ENCODE measurements around the gene EPC1. TPM values are rescaled to one million over a fixed set of nuclear protein-coding genes. Genes with fewer than 3 reads are reported as not detected.
"Not testable (repeated sequence)": the region's sequence is repeated elsewhere in the genome, so short reads cannot be mapped to it uniquely, and the experiment has no call there.

Gene EPC1
- total and polyA plus RNA-seq, 12 donors: 8.4 to 25.4 (median 19.0) TPM

GRCh38 chr10:32259551-32259950 is 87.4 kb downstream of the EPC1 start:
- Histone ChIP-seq H3K27me3 (no peaks in the 10 kb centered on the region), H3K27ac (no peak overlapping the region), H3K36me3 (no peaks in the 10 kb centered on the region), H3K4me3 (no peak overlapping the region), H3K9me3 (no peaks in the 10 kb centered on the region), H3K4me1 (peaks cover 0 to 8% (median 0%) of the 10 kb centered on the region in 9 donors)
- DNase-seq (no peak), ATAC-seq (no peak)
- 93 to 96% methylated on average over 4 of the region's 4 CpGs for WGBS, 2 donors
- intact Hi-C loops (cut with DNase I): loop anchor here in 7 of 10 donors (5.0 to 10.0 kb wide), 4 partner anchors 88 to 185 kb away; partner anchors contain the start of genes EPC1 (in 4 of the 7) and CCDC7 (in 2 of the 7)
- TF ChIP-seq, protein P1, sequence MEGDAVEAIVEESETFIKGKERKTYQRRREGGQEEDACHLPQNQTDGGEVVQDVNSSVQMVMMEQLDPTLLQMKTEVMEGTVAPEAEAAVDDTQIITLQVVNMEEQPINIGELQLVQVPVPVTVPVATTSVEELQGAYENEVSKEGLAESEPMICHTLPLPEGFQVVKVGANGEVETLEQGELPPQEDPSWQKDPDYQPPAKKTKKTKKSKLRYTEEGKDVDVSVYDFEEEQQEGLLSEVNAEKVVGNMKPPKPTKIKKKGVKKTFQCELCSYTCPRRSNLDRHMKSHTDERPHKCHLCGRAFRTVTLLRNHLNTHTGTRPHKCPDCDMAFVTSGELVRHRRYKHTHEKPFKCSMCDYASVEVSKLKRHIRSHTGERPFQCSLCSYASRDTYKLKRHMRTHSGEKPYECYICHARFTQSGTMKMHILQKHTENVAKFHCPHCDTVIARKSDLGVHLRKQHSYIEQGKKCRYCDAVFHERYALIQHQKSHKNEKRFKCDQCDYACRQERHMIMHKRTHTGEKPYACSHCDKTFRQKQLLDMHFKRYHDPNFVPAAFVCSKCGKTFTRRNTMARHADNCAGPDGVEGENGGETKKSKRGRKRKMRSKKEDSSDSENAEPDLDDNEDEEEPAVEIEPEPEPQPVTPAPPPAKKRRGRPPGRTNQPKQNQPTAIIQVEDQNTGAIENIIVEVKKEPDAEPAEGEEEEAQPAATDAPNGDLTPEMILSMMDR (IDR thresholded peaks at IDR 0.05): no peak

- 29 to 30% methylated on average over 12 of the region's 12 CpGs for WGBS, 2 donors
- ATAC-seq: peak; percentile 58 to 85 (median 74)
- Histone ChIP-seq H3K4me3 (peak overlapping the region in 1 of 10 donors; percentile 23), H3K27me3 (no peaks in the 10 kb centered on the region), H3K36me3 (no peaks in the 10 kb centered on the region), H3K9me3 (no peaks in the 10 kb centered on the region), H3K27ac (no peak overlapping the region), H3K4me1 (peaks cover 0 to 8% (median 0%) of the 10 kb centered on the region in 9 donors)
- TF ChIP-seq, protein P1 (IDR thresholded peaks at IDR 0.05): peak; percentile 80 to 93 (median 90)
- intact Hi-C loops (cut with DNase I): loop anchor here in 9 of 10 donors (1.0 to 10.0 kb wide), 9 partner anchors 89 to 189 kb away; partner anchors contain the start of genes EPC1 (in 6 of the 9) and CCDC7 (in 3 of the 9)
- peak; percentile 63 to 70 for DNase-seq
Measured at GRCh38 chr10:32256613-32257437, 90.1 kb downstream of the EPC1 start.

DNA sequence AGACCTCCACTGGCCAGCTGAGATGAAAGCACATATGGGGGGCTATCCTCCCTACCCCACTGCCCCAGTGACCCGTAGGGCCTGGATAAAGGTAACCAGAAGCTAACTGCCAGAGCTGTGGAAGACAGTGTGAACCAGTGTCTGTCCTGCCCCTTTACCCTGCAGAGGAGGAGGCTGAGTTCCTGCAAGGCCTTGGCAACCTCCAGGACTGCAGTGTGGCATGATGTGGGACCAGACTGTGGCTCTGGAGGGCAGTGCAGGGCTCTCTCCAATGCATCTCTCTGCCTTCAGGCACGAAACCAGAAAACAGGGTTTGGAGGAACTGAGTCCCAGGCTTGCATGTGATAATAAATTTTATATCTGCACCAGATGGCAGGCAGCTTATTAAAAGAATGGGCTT is 93.1 kb downstream of the EPC1 start:
- TF ChIP-seq, protein P1 (IDR thresholded peaks at IDR 0.05): no peak
- ATAC-seq: peak in 1 of 8 donors; percentile 28
- DNase-seq: no peak
- no peaks in the 10 kb centered on the region for H3K36me3 ChIP-seq
- H3K4me1 ChIP-seq: peaks cover 0 to 8% (median 0%) of the 10 kb centered on the region in 9 donors
- H3K4me3 ChIP-seq: no peak overlapping the region
- WGBS, 2 donors: 94 to 98% methylated on average over 2 of the region's 2 CpGs
- H3K27ac ChIP-seq: no peak overlapping the region
- intact Hi-C loops (cut with DNase I): loop anchor here in 2 of 10 donors (10.0 kb wide), 1 partner anchor 191 kb away; the partner anchor contains the start of gene CCDC7 (in 2 of the 2)
- no peaks in the 10 kb centered on the region for H3K9me3 ChIP-seq
- H3K27me3 ChIP-seq: no peaks in the 10 kb centered on the region

- Histone ChIP-seq H3K27ac (no peak overlapping the region), H3K36me3 (no peaks in the 10 kb centered on the region), H3K9me3 (no peaks in the 10 kb centered on the region), H3K4me1 (peaks cover 0 to 8% (median 0%) of the 10 kb centered on the region in 9 donors), H3K27me3 (no peaks in the 10 kb centered on the region), H3K4me3 (no peak overlapping the region)
- intact Hi-C loops (cut with DNase I): loop anchor here in 2 of 10 donors (10.0 kb wide), 1 partner anchor 192 kb away; the partner anchor contains the start of gene CCDC7 (in 2 of the 2)
- ATAC-seq: peak in 1 of 8 donors; percentile 17
- TF ChIP-seq, protein P1 (IDR thresholded peaks at IDR 0.05): no peak
- no peak for DNase-seq
- 79 to 80% methylated on average over 4 of the region's 4 CpGs for WGBS, 2 donors
Measured at GRCh38 chr10:32253276-32253675, 93.7 kb downstream of the EPC1 start.

GRCh38 chr10:32250489-32250888 is 96.5 kb downstream of the EPC1 start:
- H3K27me3 ChIP-seq, H3K27ac ChIP-seq, DNase-seq, H3K4me3 ChIP-seq, ATAC-seq, H3K4me1 ChIP-seq, H3K9me3 ChIP-seq, H3K36me3 ChIP-seq: not testable (repeated sequence)
- 80 to 85% methylated on average over 3 of the region's 3 CpGs for WGBS, 2 donors
- intact Hi-C loops (cut with DNase I): loop anchor here in 2 of 10 donors (10.0 kb wide), 1 partner anchor 194 kb away; the partner anchor contains the start of gene CCDC7 (in 2 of the 2)

Measured in heart right ventricle (tissue), 16 donors.